Smooth muscle cell (in vitro differentiated cells): ENCODE measurements around the gene KDF1. TPM values are rescaled to one million over a fixed set of nuclear protein-coding genes. Genes with fewer than 3 reads are reported as not detected.

Experiments used
- DNase-seq: peaks from one replicate; lab custom pipeline; 2025; ENCODE audit not compliant: unreplicated experiment; lab: John Stamatoyannopoulos, UW
- H2AFZ ChIP-seq: fragments of 200-600 bp; sonication (generic); 2 replicates; pipeline ENCODE4 v1.6.0; 2016; ENCODE audit warnings: antibody characterized with exemption, low read depth, mild to moderate bottlenecking
- H3F3A ChIP-seq: fragments of 200-600 bp; sonication (generic); 2 replicates; pipeline ENCODE4 v1.6.0; 2017; ENCODE audit warnings: antibody characterized with exemption, low read depth
- H3K27ac ChIP-seq: fragments of 200-600 bp; sonication (generic); 2 replicates; pipeline ENCODE4 v1.5.1; 2016; ENCODE audit warnings: low read depth, mild to moderate bottlenecking
- H3K27me3 ChIP-seq: fragments of 200-600 bp; sonication (generic); 2 replicates; pipeline ENCODE4 v1.6.1; 2016; ENCODE audit warnings: low read depth, mild to moderate bottlenecking
- H3K36me3 ChIP-seq: fragments of 200-600 bp; sonication (generic); 2 replicates; pipeline ENCODE4 v1.5.1; 2016; ENCODE audit warnings: low read depth
- H3K4me1 ChIP-seq: fragments of 200-600 bp; sonication (generic); 2 replicates; pipeline ENCODE4 v1.5.1; 2016; ENCODE audit warnings: low read depth
- H3K4me2 ChIP-seq: fragments of 200-600 bp; sonication (generic); 2 replicates; pipeline ENCODE4 v1.6.0; 2016; ENCODE audit warnings: mild to moderate bottlenecking
- H3K4me3 ChIP-seq: fragments of 200-600 bp; sonication (generic); 2 replicates; pipeline ENCODE4 v1.5.1; 2016; ENCODE audit warnings: mild to moderate bottlenecking
- H3K79me2 ChIP-seq: fragments of 200-600 bp; sonication (generic); 2 replicates; pipeline ENCODE4 v1.6.0; 2016; ENCODE audit warnings: low read depth, mild to moderate bottlenecking
- H3K9ac ChIP-seq: fragments of 200-600 bp; sonication (generic); 2 replicates; pipeline ENCODE4 v1.6.0; 2016; ENCODE audit warnings: low read depth
- H3K9me3 ChIP-seq: fragments of 200-600 bp; sonication (generic); replicated peaks from 2 replicates; pipeline ENCODE4 v1.5.1; 2016; ENCODE audit warnings: low read depth
- H4K20me1 ChIP-seq: fragments of 200-600 bp; sonication (generic); 2 replicates; pipeline ENCODE4 v1.6.0; 2016; ENCODE audit warnings: low read depth
- WGBS: methylation state at CpG from one replicate; pipeline ENCODE4 v1.1.7; 2016; ENCODE audit warnings: low lambda C conversion rate; 5-methylcytosine and 5-hydroxymethylcytosine counted together
- polyA plus RNA-seq: library from polyadenylated mRNA; unstranded; fragments of >200 nt; fragmentation: Nextera tagmentation; extraction: Ambion mirVana; gene quantifications from 2 replicates; pipeline ENCODE4 v1.2.1, GENCODE V29; 2016
- total RNA-seq: library from RNA; depleted of rRNA; stranded (reverse); fragments of >200 nt; gene quantifications from 2 replicates; pipeline ENCODE4 v1.2.3, GENCODE V29; 2014
- TF ChIP-seq, protein P1 (sequence below): fragments of 200-600 bp; sonication (generic); IDR thresholded peaks from 2 replicates; pipeline ENCODE4 v1.5.1; 2017; ENCODE audit warnings: borderline replicate concordance, mild to moderate bottlenecking, antibody characterized with exemption; ENCODE audit not compliant: insufficient read depth, poor library complexity, severe bottlenecking

The KDF1 gene
- total and polyA plus RNA-seq, 2 experiments from 2014 or later: 0.96 to 2.7 TPM

DNA sequence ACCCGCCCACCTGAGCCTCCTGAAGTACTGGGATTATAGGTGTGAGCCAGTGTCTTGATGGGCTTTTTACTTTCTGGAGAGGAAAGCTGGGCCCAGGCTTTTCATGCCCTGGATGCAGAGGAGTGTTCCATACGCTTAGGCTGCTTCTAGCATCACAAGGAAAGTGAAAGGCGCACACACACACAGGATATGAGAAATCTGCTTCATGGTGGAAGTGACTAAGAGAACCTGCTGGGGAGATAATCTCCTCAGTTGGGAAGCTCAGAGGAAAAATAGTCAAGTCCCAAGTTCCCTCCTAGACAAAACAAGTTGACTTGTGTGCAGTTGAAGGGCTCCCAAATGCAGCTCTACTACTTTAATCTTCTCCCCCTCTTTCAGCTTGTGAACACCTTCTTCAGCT, 36.6 kb downstream of the KDF1 start:
- Histone ChIP-seq H3K4me1 (peaks cover 16% of the 10 kb centered on the region), H3K36me3 (peaks cover 10% of the 10 kb centered on the region), H2AFZ (no peak overlapping the region), H4K20me1 (peaks cover 35% of the 10 kb centered on the region), H3K9ac (no peak overlapping the region), H3K9me3 (no peaks in the 10 kb centered on the region), H3K27me3 (no peaks in the 10 kb centered on the region), H3K4me3 (no peak overlapping the region), H3K4me2 (no peak overlapping the region), H3K27ac (no peak overlapping the region), H3F3A (peaks cover 3% of the 10 kb centered on the region), H3K79me2 (peaks cover 55% of the 10 kb centered on the region)
- TF ChIP-seq, protein P1, sequence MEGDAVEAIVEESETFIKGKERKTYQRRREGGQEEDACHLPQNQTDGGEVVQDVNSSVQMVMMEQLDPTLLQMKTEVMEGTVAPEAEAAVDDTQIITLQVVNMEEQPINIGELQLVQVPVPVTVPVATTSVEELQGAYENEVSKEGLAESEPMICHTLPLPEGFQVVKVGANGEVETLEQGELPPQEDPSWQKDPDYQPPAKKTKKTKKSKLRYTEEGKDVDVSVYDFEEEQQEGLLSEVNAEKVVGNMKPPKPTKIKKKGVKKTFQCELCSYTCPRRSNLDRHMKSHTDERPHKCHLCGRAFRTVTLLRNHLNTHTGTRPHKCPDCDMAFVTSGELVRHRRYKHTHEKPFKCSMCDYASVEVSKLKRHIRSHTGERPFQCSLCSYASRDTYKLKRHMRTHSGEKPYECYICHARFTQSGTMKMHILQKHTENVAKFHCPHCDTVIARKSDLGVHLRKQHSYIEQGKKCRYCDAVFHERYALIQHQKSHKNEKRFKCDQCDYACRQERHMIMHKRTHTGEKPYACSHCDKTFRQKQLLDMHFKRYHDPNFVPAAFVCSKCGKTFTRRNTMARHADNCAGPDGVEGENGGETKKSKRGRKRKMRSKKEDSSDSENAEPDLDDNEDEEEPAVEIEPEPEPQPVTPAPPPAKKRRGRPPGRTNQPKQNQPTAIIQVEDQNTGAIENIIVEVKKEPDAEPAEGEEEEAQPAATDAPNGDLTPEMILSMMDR: no peak
- no peak for DNase-seq
- 100% methylated on average over 3 of the region's 3 CpGs for WGBS

DNA sequence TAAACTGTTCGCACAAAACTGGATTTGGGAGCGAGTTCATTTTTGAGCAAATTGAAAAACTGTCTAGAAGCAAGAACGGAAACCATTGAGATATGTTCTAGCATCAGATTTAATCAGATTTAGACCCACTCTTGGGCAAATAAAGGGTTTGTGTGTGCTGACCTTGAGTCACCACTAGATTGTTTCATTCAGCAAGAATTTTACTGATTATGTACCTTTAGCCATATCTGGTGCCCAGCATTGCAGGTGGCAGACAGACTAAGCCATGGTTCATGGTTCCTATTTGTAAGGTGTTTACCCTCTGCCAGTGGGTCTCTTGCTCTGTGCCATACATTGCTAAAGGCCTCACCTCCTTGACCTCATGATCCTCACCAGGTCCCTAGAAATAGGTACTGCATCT, 37.4 kb downstream of the KDF1 start:
- peaks cover 16% of the 10 kb centered on the region for H3K4me1 ChIP-seq
- no peaks in the 10 kb centered on the region for H3K9me3 ChIP-seq
- TF ChIP-seq, protein P1: no peak
- peaks cover 4% of the 10 kb centered on the region for H3K36me3 ChIP-seq
- peak overlapping the region; percentile 91 for H3K27ac ChIP-seq
- H3K9ac ChIP-seq: no peak overlapping the region
- H4K20me1 ChIP-seq: peaks cover 28% of the 10 kb centered on the region
- H3K79me2 ChIP-seq: peaks cover 48% of the 10 kb centered on the region
- H3F3A ChIP-seq: peaks cover 3% of the 10 kb centered on the region
- 96% methylated on average over 3 of the region's 3 CpGs for WGBS
- H3K27me3 ChIP-seq: no peaks in the 10 kb centered on the region
- peak overlapping the region; percentile 98 for H3K4me2 ChIP-seq
- H2AFZ ChIP-seq: no peak overlapping the region
- DNase-seq: no peak
- peak overlapping the region; percentile 84 for H3K4me3 ChIP-seq

DNA sequence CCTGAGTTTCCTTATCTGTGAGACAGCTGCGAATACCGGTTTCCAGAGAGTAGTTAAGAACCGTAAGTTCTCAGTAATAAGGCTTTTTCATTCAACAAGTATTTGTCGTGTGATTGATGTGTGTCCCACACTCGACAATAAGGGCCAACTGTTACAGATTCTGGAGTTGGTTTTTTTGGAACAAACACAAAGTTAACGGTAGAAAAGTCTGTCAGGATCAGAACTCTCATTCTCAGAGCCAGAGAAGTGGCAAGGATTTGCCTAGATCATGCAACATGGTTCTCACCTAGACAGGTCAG, 37.9 kb downstream of the KDF1 start:
- Histone ChIP-seq H3K27ac (peak overlapping the region; percentile 91), H3K9ac (peak overlapping the region; percentile 84), H3K79me2 (peaks cover 45% of the 10 kb centered on the region), H2AFZ (peak overlapping the region; percentile 94), H3K4me1 (peaks cover 16% of the 10 kb centered on the region), H3K9me3 (no peaks in the 10 kb centered on the region), H3K36me3 (no peaks in the 10 kb centered on the region), H3F3A (peaks cover 3% of the 10 kb centered on the region), H4K20me1 (peaks cover 23% of the 10 kb centered on the region), H3K4me3 (peak overlapping the region; percentile 84), H3K27me3 (no peaks in the 10 kb centered on the region), H3K4me2 (peak overlapping the region; percentile 98)
- DNase-seq: no peak
- 47% methylated on average over 6 of the region's 6 CpGs for WGBS
- TF ChIP-seq, protein P1: no peak

DNA sequence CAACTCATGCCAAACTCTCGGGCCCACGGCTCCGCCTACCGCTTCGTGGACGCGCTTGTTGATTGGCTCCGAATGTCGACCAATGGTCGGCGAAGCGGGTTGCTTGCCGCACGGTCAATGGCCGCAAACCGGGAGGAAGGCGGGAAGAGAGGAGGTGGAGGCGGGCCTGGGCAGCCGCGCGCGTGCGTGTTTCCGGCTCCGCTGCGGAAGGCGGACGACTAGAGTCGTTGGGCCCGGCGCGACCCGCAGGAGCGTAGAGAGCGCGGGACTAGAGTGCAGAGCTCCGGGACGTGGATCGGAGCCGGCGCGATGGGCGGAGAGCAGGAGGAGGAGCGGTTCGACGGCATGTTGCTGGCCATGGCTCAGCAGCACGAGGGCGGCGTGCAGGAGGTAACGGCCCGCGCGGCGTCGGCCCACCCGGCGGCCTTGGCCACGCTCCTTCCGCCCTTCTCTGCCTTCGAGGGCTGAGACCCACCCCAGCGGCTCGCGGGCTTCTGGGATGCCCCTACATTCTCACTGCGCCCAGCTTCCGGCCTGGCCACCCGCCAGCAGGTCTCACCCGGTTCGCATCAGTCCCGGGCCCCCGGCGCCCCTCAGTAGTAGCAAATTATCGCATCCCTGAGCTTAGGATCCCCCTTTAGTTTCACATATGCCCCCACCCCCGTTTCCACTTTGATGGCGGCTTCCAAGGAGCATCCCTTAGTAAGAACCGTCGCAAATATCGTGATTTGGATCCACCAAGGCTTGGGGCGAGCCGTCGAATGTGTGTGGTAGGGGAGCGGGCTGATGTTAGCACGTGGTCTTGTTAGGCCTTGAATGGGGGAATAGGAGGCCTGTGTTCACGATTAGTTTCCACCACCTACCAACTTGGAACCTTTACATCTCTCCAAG, 38.5 kb downstream of the KDF1 start, which contains the start of gene NUDC:
Gene NUDC, plus strand, starts transcription at position 204 of the 891 bp plus-strand sequence. Its CDS starts 106 bp downstream, at position 310.
- Histone ChIP-seq H4K20me1 (peaks cover 21% of the 10 kb centered on the region), H2AFZ (peak within 1 kb of the TSS; percentile 94), H3K4me3 (peak within 1 kb of the TSS; percentile 84), H3K79me2 (peaks cover 42% of the 10 kb centered on the region), H3K27ac (peak within 1 kb of the TSS; percentile 91), H3K9ac (peak within 1 kb of the TSS; percentile 84), H3F3A (peaks cover 3% of the 10 kb centered on the region), H3K9me3 (no peaks in the 10 kb centered on the region), H3K36me3 (no peaks in the 10 kb centered on the region), H3K27me3 (no peaks in the 10 kb centered on the region), H3K4me2 (peak within 1 kb of the TSS; percentile 98), H3K4me1 (peaks cover 16% of the 10 kb centered on the region)
- peak; percentile 86 for DNase-seq
- WGBS: 3% methylated on average over 62 of the region's 83 CpGs
- TF ChIP-seq, protein P1: no peak
